ENCODE data around the gene WDFY3. TPM values are rescaled to one million over a fixed set of nuclear protein-coding genes. Genes with fewer than 3 reads are reported as not detected.

Gene WDFY3
- total and polyA plus RNA-seq, 8 donors, result 3.2 to 163 (median 28.4) TPM

- peaks cover 0 to 19% (median 4%) of the 10 kb centered on the region in 4 donors for H3K4me1 ChIP-seq
- no peak overlapping the region for H3K27ac ChIP-seq
- H3K27me3 ChIP-seq, result no peaks in the 10 kb centered on the region
- no peak overlapping the region for H3K4me3 ChIP-seq
- no peaks in the 10 kb centered on the region for H3K9me3 ChIP-seq
- no peak for DNase-seq
- peaks cover 22 to 100% (median 94%) of the 10 kb centered on the region in 4 donors for H3K36me3 ChIP-seq
- intact Hi-C loops (cut with DNase I; ENCODE audit: low total_unique reads), result no loop called here
- 73 to 81% (median 75%) methylated on average over 8 to 9 of the region's 9 CpGs for WGBS, 5 donors
- TF ChIP-seq POLR2A (IDR thresholded peaks at IDR 0.05), result no peak
- TF ChIP-seq POLR2AphosphoS5 (IDR thresholded peaks at IDR 0.05), result no peak
- no peak for TF ChIP-seq EP300 (IDR thresholded peaks at IDR 0.05)
- TF ChIP-seq, protein P1, sequence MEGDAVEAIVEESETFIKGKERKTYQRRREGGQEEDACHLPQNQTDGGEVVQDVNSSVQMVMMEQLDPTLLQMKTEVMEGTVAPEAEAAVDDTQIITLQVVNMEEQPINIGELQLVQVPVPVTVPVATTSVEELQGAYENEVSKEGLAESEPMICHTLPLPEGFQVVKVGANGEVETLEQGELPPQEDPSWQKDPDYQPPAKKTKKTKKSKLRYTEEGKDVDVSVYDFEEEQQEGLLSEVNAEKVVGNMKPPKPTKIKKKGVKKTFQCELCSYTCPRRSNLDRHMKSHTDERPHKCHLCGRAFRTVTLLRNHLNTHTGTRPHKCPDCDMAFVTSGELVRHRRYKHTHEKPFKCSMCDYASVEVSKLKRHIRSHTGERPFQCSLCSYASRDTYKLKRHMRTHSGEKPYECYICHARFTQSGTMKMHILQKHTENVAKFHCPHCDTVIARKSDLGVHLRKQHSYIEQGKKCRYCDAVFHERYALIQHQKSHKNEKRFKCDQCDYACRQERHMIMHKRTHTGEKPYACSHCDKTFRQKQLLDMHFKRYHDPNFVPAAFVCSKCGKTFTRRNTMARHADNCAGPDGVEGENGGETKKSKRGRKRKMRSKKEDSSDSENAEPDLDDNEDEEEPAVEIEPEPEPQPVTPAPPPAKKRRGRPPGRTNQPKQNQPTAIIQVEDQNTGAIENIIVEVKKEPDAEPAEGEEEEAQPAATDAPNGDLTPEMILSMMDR (IDR thresholded peaks at IDR 0.05), result no peak
These were observed 289.4 kb downstream of the WDFY3 start for GRCh38 chr4:84677093-84677492.

DNA sequence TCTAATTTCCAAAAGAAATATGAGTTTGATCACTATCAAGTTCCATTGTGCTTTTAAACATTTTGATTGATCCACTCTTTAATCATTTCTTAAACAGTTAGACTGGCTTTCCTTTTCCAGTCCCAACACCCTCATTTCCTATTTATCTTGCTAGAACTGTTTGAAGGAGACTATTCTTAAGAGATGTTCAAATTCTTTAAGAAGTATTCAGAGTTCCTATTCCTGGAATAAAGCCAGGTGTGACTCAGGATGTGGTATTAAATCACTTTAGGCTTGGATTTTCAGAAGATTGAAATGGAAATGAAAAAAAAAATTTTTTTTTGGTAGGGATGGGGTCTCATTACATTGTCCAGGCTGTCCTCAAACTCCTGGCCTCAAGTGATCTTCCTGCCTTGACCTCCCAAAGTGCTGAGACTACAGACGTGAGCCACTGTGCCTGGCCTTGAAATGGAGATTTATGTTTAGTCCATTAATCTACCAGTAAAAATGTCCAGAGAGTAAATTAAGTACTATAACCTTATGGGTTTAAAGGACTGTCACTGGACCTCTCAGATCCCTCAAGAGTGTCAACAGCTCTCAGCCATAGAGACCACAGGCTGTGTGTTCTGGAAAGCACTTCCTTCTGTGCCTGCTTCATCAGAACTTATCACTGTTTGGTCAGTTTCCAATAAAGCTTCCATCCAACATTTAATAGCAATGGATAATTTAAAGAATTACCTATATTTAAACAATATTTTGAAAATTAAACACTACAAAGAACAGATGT lies 292.8 kb downstream of the WDFY3 start:
- WGBS, 5 donors, result 63 to 92% (median 85%) methylated on average over 1 of the region's 1 CpG
- H3K27ac ChIP-seq, result no peak overlapping the region
- no peak overlapping the region for H3K4me3 ChIP-seq
- H3K4me1 ChIP-seq, result peaks cover 0 to 5% (median 0%) of the 10 kb centered on the region in 4 donors
- peaks cover 22 to 96% (median 89%) of the 10 kb centered on the region in 4 donors for H3K36me3 ChIP-seq
- no peak for TF ChIP-seq POLR2AphosphoS5 (IDR thresholded peaks at IDR 0.05)
- no peak for TF ChIP-seq EP300 (IDR thresholded peaks at IDR 0.05)
- TF ChIP-seq, protein P1 (IDR thresholded peaks at IDR 0.05), result no peak
- no peak for DNase-seq
- no peaks in the 10 kb centered on the region for H3K9me3 ChIP-seq
- intact Hi-C loops (cut with DNase I; ENCODE audit: low total_unique reads), result no loop called here
- no peaks in the 10 kb centered on the region for H3K27me3 ChIP-seq

DNA sequence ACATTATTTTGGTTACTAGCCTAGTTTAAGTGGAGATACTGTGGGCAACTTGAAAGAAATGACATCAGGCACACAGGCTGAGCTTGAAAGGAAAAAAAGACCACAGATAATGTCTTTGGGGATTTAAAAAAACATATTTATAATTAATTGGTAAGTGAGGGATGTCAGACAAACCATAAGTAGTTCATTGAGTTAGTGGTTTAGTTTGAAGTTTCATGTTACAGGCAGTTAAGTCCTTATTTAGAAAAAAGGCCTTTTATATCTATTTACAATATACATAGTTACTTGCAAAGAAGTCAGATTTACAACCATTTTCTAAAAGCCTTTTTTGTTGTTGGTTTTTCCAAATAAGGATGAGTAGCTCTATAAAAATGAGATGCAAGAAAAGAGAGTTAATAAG lies 294.3 kb downstream of the WDFY3 start:
- DNase-seq, result no peak
- Histone ChIP-seq H3K9me3 (no peaks in the 10 kb centered on the region), H3K27ac (no peak overlapping the region), H3K27me3 (no peaks in the 10 kb centered on the region), H3K36me3 (peaks cover 7 to 96% (median 87%) of the 10 kb centered on the region in 4 donors), H3K4me3 (no peak overlapping the region), H3K4me1 (peaks cover 0 to 5% (median 0%) of the 10 kb centered on the region in 4 donors)
- TF ChIP-seq, protein P1 (IDR thresholded peaks at IDR 0.05), result no peak
- TF ChIP-seq POLR2A (IDR thresholded peaks at IDR 0.05) (no peak), POLR2AphosphoS5 (IDR thresholded peaks at IDR 0.05) (no peak), EP300 (IDR thresholded peaks at IDR 0.05) (no peak)
- intact Hi-C loops (cut with DNase I; ENCODE audit: low total_unique reads), result no loop called here

DNA sequence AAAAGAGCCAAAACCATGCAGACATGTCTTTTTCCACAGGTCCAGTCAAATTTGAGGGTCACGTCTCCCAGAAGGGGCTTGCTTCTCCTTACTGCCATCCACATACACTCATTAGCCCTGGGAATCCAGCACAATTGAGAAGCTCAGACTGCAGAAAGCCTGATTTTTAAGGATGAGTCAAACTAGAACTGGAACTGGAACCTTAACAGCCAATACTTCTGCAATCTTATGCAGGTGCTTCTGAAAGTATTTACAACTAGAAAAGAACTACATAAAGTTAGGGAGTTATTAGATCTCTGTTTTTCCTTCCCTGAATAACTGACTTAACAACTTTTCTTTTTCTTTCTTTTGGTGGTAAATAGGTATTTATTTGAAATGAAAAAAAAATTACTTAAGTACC lies 297.3 kb downstream of the WDFY3 start:
- Histone ChIP-seq H3K36me3 (peaks cover 7 to 74% (median 64%) of the 10 kb centered on the region in 4 donors), H3K27me3 (no peaks in the 10 kb centered on the region), H3K4me3 (no peak overlapping the region), H3K4me1 (peaks cover 0 to 5% (median 0%) of the 10 kb centered on the region in 4 donors), H3K27ac (no peak overlapping the region), H3K9me3 (no peaks in the 10 kb centered on the region)
- TF ChIP-seq, protein P1 (IDR thresholded peaks at IDR 0.05), result no peak
- TF ChIP-seq POLR2AphosphoS5 (IDR thresholded peaks at IDR 0.05), result no peak
- TF ChIP-seq POLR2A (IDR thresholded peaks at IDR 0.05), result no peak
- TF ChIP-seq EP300 (IDR thresholded peaks at IDR 0.05), result no peak
- DNase-seq, result no peak
- 89 to 97% (median 95%) methylated on average over 1 of the region's 1 CpG for WGBS, 5 donors
- intact Hi-C loops (cut with DNase I; ENCODE audit: low total_unique reads), result no loop called here

All from stomach (tissue), 9 donors.